HG02885 (cell line): ENCODE measurements around the gene EXOC2.
A peak's percentile ranks its signal among the peaks of the same experiment; 100 is the strongest.

Experiments used
- ATAC-seq: cut with Tn5 transposase; IDR thresholded peaks from one replicate; pipeline ENCODE4 v1.9.1; 2021; ENCODE audit warnings: mild to moderate bottlenecking; ENCODE audit not compliant: unreplicated experiment, poor library complexity

Gene EXOC2

DNA sequence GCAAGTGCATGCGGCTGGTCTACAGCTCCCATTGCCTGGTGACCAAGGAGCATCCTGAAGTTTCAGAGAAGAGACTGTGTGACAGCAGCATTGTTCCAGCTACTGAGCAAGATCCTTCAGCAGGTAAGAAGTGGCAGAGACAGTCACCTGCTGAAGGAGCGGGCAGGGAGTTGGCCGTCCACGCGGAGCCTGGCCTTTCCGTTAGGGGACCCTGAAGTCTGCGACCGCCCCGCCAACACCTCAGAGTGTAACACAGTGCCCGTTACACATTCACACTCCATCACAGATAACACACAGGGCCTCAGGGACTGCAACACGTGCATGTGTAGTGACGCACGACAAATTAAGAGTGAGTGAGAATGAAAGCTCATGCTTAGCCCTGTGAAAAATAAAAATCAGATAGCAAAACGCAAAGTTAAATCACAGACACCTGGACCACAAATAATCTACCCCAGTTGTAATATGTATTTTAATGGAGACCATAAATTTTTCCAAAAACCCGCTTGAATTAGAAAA lies 207.2 kb downstream of the EXOC2 start:
- no peak for ATAC-seq

DNA sequence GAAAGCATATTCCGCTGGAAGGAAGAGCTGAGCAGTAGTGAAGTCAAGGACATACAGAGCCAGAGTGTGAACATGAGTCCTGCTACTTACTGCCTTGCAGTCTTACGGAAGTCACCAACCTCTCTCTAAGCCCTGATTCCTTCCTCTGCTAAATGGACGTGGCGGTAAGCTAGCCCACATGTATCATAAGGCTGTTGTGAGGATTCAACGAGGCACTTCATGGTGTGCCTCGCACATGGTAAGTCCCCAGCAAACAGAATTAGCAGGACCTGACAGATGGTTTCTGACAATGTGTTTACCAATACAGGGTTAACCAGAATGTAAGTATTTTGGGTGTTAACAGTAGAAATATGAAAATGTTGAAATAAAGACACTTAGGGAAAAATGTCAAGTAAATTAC lies 208.2 kb downstream of the EXOC2 start:
- no peak for ATAC-seq

DNA sequence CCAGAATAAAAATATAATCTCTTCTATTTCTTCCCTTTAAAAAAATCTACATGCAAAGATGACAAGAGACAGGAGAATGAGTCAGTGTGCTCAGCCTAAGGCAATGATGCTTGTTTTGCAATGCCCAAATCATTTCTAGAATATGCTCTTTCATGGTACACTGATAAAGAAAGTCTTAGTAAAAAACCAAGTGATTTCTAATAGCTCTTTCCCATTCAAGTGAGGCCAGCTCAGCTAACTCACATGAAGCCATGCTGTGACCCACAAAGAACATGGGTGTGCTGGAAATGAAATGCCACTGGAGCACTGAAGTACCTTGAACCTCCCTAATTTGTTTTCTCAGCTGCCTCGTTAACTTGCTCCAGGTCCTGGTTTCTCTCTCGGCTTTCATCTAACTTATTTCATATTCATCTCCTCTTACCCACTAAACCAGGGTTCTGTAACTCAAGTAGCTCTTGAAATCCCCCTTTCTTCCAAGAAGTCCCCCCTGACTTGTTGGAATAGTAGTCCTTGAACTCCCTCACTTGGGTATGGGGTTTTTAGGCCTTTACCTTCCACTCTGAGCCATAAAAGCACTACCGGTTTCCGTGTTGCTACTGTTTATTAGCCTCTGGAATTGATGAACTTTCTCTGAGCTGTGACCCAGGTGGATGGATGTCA lies 208.7 kb downstream of the EXOC2 start:
- no peak for ATAC-seq

DNA sequence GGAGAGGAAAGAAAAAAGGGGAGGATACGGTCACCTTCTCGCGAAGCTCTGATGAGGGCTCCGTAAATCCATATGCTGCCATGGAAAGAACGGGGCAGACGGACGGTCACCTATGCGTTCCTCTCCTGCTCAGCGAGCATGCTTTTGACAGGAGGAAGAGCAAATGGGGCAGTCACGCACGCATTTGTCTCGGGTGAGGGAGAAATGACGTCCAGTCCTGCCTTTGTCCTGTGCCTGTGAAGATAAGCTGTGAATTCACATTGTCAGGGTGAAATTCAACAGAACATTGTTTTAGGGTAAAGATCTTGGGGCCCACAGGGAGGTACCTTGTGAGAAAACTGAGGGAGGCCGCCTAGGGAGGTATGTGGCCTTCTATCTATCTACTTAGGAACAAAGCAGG lies 217.6 kb downstream of the EXOC2 start:
- ATAC-seq = no peak

DNA sequence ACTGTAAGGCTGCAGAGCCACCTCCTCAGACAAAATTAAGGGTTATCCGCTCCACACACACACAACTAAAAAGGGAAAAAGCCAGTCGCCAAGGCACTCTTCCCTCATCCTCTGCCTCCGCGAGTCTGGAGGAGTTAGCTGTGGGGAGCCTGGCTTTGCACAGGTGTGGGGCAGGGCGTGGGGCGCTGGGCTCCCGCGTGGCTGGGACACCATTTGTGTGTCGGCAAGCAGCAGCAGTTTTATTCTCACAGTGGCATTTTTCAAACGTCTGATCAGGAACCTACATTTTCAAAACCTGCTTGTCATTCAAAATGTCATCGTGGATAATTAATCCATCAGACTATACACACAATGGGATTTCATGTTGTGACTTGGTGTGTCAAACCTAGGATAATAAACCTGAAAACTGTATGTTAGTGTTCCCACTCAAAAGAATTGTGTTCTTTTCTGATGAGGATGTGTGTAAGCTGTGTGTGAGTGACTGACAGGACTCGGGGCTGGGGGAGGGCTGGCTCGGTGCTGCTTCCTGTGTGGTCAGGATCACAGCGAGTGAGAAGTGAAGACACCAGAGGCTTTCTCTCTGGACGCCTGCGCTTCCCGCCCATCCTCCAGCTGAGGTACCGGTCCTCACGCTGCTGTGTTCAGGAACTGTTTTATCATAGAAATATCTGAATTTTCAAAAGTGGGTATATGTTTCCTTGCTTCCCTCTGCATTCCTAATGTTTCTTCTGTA lies 218.3 kb downstream of the EXOC2 start:
- ATAC-seq = peak; percentile 92

DNA sequence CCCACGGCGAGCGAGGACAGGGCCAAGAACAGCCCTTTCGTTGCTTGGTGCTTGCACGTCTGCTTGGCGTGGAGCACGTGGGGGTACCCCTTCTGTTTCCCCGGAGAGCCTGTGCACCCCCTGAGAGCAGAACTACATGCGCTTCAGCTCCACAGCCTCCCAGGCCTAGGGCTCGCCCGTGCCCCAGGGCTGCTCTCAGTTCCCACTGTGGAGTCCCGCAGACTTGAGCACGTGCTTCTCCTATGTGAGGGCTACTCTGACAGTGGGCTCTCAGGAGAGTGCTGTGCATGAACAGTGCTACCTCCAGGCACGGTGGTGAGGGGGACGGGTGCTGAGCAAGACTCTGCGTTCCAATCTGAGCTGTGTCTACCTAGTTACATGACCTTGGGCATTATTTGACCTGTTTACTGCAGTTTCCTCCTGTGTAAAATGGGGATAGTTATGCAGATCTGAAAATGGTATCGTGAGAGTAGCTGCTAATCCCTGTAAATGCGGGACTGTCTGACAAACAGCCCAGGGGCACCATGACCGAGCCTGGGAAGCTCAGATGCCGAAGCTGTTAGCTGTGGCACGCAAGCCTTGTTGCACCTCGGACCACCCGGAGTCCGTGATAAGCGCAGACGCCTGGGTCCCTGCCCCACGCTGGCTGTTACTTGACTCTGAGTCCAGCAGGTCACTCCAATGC lies 219.0 kb downstream of the EXOC2 start:
- no peak for ATAC-seq

DNA sequence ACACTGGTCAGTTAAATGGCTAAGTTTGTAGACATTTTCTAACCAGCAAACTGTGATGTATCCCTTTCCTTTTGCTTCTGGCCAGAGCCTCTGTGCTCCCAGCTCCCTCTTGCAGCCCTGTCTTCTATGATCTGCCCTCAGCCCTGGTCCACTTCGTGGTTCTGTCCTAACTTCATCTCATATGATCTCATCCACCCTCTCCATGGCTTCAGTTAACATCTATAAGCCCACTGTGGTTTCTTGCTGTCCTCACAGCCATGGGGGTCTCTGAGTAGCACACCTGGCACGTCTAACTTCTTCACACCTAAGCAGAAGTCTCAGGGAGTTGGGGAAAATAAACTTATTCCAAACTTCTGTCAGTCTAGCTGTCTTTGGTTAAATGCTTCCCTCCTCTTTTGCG lies 219.6 kb downstream of the EXOC2 start:
- ATAC-seq = no peak

DNA sequence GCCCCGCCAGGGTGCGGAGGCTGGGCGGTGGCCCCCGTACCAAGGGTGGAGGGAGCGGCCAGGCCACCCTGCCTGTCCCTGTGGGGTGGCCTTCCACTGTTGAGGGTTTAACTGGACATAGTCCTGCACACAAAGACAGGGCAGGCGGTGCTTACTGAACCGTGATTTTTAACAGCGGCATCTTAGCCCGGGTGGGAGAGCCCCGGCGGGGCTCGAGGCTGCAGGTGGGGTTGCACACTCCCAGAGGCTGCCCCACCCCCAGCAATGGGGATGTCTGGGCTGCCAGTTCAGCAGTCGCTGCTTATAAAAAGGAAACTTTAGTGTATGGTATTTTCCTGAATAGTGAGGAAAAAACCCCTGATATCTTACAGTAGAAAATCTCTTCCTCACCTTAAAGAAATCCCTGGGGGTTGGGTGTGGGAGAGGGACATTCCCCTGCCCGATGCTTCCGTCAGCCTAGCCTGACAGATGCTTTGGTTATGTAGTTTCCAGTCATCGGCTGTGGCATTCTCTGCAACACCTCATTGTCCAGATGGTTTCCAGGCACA lies 222.0 kb downstream of the EXOC2 start:
- no peak for ATAC-seq

DNA sequence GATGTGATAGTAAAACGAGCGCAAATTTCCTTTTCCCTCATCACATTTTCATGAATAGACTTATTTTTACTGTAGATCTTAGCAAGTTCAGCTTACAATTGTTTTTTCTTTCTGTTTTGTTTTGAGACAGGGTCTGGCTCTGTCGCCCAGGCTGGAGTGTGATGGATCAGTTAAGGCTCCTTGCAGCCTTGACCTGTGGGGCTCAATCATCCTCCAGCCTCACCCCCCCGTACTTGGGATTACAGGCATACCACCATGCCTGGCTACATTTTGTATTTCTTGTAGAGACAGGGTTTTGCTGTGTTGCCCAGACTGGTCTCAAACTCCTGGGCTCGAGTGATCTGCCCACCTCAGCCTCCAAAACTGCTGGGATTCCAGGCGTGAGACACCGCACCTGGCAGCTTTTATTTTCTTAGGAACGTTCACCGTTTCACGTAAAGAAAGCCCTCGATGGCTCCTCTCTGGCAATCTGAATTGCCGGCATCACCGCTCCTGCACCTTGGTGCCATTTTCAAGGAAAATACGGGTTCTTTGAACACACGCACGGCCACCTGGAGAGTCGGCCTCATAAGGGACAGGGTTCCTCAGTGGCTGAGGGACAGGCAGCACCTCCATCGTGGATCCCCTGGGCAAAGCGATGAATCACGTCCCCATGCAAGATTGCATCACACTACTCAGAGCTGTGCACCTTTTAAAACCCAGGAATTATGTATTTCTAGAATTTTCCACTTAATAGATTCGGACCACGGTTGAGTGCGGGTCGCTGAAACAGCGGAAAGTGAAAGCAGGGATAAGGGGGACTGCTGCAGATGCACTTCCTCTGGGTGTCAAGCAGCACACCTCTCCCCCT lies 222.7 kb downstream of the EXOC2 start:
- no peak for ATAC-seq

DNA sequence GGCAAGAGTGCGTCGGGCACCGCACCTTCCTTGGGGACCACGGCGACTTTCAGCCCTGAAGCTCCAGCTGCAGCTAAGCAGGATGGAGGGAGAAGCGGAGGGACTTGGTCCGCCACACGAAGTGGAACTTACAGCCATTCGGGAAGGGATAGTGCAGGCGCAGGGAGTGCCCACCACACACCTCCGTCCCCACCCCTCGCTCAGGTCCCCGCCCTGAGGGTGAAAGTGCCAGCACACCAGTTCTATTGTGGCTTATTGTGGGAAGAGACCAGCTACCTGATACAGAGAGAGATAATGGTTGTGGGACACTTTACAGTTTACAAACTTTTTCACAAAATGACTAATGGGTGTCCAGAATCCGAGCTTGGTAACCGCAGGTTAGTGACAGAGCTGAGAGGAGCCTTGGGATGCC lies 225.3 kb downstream of the EXOC2 start:
- no peak for ATAC-seq

DNA sequence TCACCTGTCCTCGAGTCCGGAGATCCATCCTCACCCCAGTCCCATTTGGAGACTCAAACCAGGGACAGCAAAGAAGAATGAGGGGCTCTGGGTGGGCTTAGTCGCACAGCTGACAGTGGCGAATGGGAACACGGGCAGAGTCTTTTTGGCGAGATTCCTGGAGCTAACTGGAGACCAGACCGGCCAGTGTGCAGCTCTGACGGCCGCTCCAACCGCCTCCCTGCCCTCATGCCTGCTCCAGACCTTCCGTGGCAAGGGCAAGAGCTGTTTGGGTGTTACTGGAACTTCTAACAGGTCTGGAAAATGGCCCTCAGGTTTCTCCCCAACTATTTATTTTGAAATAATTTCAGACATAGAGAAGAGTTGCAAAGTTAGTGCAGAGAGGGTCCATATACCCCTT lies 225.8 kb downstream of the EXOC2 start:
- no peak for ATAC-seq

DNA sequence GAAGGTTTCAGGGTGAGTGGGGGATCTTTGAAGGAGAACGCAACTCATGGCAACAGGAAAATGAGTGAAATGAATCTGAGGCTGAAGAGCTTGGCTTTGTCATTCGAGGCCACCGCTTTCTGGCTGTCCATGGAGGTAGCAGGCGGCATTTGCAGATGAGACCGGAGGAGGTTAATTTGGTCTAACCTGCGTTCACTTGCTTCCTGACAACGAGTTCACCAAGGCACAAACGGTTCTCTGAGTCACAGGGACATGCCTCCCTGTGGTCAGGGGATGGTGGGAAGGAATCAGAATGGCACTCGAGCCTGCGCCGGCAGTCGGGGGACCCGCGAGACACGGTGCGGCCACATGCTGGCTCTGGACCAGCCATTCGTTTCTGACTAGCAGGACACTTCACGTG lies 226.4 kb downstream of the EXOC2 start:
- no peak for ATAC-seq

DNA sequence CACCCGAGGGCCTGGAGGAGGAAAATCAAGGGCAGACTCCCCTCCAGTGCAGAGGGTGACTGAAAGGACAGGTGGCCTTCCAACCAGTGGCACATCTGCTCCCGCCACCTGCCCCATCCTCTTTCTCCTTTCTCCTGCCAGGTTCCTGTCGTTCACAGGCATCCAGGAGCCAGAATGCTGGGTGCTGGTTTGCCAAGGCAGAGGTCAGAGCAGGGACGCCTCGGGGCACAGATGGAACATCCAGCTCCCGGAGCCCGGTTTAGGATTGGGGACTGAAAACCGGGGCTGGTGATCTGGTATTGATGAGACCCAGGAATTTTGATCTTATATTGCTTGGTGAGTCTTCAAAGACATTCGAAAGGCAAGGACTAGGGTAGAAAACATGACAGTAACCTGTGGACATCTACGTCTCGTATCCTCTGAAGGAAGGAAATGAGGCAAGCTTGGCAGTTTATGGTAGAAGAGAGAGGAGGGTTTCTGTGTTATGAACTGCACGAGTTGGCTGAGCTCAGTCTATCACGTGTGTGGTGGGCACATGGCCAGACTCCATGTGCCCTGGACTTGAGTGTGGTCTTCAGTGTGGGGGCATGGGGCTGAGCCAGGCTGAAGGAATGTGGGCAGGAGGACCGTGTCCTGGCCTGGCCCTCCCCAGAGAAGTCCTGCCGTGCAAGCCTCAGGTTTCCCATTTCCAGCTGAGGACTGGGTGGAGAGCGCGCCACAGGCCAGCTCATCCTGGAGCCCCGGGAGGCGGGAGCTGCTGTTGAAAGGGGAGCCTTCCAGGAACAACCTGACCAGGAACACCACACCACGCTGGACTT lies 227.2 kb downstream of the EXOC2 start:
- no peak for ATAC-seq

DNA sequence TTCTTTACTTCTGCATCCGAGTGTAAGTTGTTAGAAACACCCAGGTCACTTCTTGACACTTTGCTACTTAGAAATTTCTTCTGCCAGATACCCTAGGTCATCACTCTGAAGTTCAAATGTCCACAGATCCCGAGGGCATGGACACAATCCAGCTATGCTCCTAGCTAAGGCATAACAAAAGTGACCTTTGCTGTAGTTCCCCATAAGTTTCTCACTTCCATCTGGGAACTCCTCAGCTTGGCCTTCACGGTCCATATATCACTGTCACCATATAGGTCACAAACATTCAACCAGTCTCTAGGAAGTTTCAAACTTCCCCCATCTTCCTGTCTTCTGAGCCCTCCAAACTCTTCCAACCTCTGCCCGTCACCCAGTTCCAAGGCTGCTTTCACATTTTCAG lies 236.1 kb downstream of the EXOC2 start:
- ATAC-seq = no peak

DNA sequence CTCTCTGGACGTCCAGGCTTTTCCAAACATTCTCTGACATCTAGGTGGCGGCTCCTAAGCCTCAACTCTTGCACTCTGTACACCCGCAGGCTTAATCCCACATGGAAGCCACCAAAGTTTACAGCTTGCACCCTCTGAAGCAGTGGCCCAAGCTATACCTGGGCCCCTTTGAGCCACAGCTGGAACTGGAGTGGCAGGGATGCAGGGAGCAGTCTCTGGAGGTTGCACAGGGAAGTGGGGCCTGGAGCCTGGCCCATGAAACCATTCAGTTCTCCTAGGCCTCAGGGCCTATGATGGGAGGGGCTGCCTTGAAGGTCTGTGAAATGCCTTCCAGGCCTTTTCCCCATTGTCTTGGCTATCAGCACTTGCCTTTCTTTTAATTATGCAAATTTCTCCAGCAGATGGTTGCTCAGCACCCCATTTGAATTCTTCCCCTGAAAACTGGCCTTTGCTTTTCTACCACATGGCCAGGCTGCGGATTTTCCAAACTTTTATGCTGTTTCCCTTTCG lies 236.5 kb downstream of the EXOC2 start:
- no peak for ATAC-seq

DNA sequence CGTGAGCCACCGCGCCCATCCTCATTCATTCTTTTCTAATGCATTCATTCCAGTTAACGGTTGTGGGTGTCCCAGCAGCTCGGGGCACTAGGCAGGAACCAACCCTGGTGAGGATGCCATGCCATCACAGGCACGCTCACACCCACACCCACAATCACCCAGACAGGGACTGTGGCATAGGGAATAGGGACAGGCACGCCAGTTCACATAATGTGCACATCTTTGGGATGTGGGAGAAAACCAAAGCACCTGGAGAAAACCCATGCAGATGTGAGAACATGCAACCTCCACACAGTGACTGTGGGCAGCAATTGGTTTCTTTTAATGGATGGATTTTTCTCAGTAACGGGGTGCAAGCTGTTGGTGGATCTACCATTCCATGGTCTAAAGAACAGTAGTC lies 237.1 kb downstream of the EXOC2 start:
- no peak for ATAC-seq

DNA sequence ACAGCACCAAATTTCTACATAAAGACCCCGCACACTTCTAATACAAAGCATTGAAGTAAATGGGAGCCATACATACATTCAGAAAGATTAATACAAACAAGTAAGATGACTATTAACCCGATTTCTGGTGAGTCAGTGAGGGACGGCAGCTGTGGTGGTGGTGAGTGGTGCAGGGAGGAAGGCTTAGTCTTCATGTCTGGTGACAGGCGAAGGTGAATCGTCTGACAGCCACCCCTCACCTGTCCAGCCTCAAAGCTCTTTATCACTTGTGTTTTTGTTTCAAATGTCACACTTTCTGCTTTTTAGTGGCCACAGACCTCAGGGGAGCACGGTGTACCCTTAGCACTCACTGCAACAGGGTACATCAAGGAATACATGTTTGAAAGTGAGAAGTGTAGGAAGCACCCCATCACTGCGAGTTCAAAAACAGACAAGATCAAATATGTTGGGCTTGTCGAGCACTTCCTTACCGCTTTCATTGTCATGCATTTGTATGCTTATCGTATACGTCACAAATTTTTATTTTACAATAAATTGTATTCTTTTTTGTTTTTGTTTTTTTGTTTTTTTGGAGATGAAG lies 237.8 kb downstream of the EXOC2 start:
- no peak for ATAC-seq

DNA sequence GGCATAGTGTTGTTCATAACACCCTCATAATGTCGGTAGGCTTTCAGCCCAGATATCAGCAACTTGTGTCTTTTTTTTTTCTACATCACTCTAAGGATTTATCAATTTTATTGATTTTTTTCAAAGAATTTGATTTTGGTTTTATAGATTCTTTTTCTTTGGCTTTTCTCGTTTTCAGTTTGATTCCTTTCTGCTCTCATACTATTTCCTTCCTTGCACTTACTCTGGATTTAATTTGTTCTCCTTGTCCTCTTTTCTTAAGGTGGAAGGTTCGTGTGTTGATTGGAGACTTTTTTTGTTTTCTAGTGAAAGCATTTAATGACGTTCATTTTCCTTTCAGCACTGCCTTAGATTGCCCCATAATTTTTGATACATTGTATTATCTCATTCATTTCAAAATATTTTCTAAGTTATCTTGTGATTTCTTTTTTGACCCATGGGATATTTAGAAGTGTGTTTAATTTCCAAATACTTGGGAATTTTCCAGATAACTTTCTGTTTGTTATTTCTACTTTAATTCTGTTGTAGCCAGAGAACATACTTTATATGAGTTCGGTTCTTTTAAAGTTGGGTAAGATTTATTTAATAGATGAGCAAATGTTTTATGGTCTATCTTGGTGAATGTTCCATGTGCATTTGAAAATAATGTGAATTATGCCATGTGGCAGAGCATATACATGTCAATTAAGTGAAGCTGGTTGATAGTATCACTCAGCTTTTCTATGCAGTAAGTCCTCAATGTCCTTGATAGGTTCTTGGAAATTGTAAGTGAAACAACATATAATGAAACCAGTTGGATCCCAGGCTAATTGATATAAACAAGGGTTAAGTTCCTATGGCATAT lies 238.6 kb downstream of the EXOC2 start:
- ATAC-seq = no peak
